ENCODE measurements around the gene PHACTR1. TPM values are rescaled to one million over a fixed set of nuclear protein-coding genes. Genes with fewer than 3 reads are reported as not detected.

Gene PHACTR1
- polyA plus RNA-seq, 3 donors: 6.1 to 26.9 (median 7.6) TPM

- Mint-ChIP-seq H3K27me3 (ENCODE audit: low read depth in 3 of 3) (no peaks in the 10 kb centered on the region), H3K36me3 (no peaks in the 10 kb centered on the region), H3K4me3 (no peak overlapping the region), H3K9me3 (peaks cover 0 to 4% (median 0%) of the 10 kb centered on the region in 7 donors), H3K27ac (no peak overlapping the region), H3K4me1 (peaks cover 9% of the 10 kb centered on the region)
- 94% methylated on average over 3 of the region's 7 CpGs for WGBS (ENCODE audit: insufficient coverage)
- Histone ChIP-seq H3K4me1 (ENCODE audit: control insufficient read depth in 1 of 2, insufficient read depth in 2 of 2, low read length in 2 of 2) (no peaks in the 10 kb centered on the region), H3K27me3 (ENCODE audit: control insufficient read depth in 2 of 2, insufficient read depth in 2 of 2, low read length in 2 of 2) (no peaks in the 10 kb centered on the region), H3K4me3 (replicated peaks in 1 of 3; ENCODE audit: low read depth in 2 of 3, low read length in 3 of 3) (no peak overlapping the region), H3K27ac (ENCODE audit: low read depth in 1 of 2, low read length in 2 of 2) (no peak overlapping the region), H4K20me1 (ENCODE audit: insufficient read depth, low read length) (no peaks in the 10 kb centered on the region), H3K4me2 (replicated peaks; ENCODE audit: extremely low read depth, low read length, poor library complexity, severe bottlenecking) (no peak overlapping the region), H2AFZ (ENCODE audit: insufficient read depth, low read depth, low read length, poor library complexity, severe bottlenecking) (no peak overlapping the region), H3K9me3 (replicated peaks in 1 of 2; ENCODE audit: control insufficient read depth in 1 of 2, insufficient read depth in 1 of 2, low read length in 2 of 2) (no peaks in the 10 kb centered on the region), H3K9ac (ENCODE audit: insufficient read depth, low read length, poor library complexity, severe bottlenecking) (no peak overlapping the region), H3K36me3 (replicated peaks in 1 of 2; ENCODE audit: control insufficient read depth in 1 of 2, insufficient read depth in 2 of 2, low read length in 2 of 2) (no peaks in the 10 kb centered on the region), H3K79me2 (ENCODE audit: insufficient read depth, low read length) (no peaks in the 10 kb centered on the region)
- intact Hi-C loops (cut with micrococcal nuclease): no loop called here
- TF ChIP-seq, protein P1, sequence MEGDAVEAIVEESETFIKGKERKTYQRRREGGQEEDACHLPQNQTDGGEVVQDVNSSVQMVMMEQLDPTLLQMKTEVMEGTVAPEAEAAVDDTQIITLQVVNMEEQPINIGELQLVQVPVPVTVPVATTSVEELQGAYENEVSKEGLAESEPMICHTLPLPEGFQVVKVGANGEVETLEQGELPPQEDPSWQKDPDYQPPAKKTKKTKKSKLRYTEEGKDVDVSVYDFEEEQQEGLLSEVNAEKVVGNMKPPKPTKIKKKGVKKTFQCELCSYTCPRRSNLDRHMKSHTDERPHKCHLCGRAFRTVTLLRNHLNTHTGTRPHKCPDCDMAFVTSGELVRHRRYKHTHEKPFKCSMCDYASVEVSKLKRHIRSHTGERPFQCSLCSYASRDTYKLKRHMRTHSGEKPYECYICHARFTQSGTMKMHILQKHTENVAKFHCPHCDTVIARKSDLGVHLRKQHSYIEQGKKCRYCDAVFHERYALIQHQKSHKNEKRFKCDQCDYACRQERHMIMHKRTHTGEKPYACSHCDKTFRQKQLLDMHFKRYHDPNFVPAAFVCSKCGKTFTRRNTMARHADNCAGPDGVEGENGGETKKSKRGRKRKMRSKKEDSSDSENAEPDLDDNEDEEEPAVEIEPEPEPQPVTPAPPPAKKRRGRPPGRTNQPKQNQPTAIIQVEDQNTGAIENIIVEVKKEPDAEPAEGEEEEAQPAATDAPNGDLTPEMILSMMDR (IDR thresholded peaks at IDR 0.05): no peak
- peak in 1 of 3 donors; percentile 3 for DNase-seq
Measured at GRCh38 chr6:13075141-13075845, 358.7 kb downstream of the PHACTR1 start.

- Mint-ChIP-seq H3K4me1 (peaks cover 9% of the 10 kb centered on the region), H3K36me3 (no peaks in the 10 kb centered on the region), H3K9me3 (peaks cover 0 to 4% (median 0%) of the 10 kb centered on the region in 7 donors), H3K27ac (no peak overlapping the region), H3K27me3 (ENCODE audit: low read depth in 3 of 3) (no peaks in the 10 kb centered on the region), H3K4me3 (no peak overlapping the region)
- Histone ChIP-seq H3K27ac (ENCODE audit: low read depth in 1 of 2, low read length in 2 of 2) (no peak overlapping the region), H3K4me3 (replicated peaks in 1 of 3; ENCODE audit: low read depth in 2 of 3, low read length in 3 of 3) (no peak overlapping the region), H2AFZ (ENCODE audit: insufficient read depth, low read depth, low read length, poor library complexity, severe bottlenecking) (no peak overlapping the region), H3K27me3 (ENCODE audit: control insufficient read depth in 2 of 2, insufficient read depth in 2 of 2, low read length in 2 of 2) (no peaks in the 10 kb centered on the region), H4K20me1 (ENCODE audit: insufficient read depth, low read length) (no peaks in the 10 kb centered on the region), H3K36me3 (replicated peaks in 1 of 2; ENCODE audit: control insufficient read depth in 1 of 2, insufficient read depth in 2 of 2, low read length in 2 of 2) (no peaks in the 10 kb centered on the region), H3K4me1 (ENCODE audit: control insufficient read depth in 1 of 2, insufficient read depth in 2 of 2, low read length in 2 of 2) (no peaks in the 10 kb centered on the region), H3K4me2 (replicated peaks; ENCODE audit: extremely low read depth, low read length, poor library complexity, severe bottlenecking) (no peak overlapping the region), H3K79me2 (ENCODE audit: insufficient read depth, low read length) (no peaks in the 10 kb centered on the region), H3K9ac (ENCODE audit: insufficient read depth, low read length, poor library complexity, severe bottlenecking) (no peak overlapping the region), H3K9me3 (replicated peaks in 1 of 2; ENCODE audit: control insufficient read depth in 1 of 2, insufficient read depth in 1 of 2, low read length in 2 of 2) (no peaks in the 10 kb centered on the region)
- TF ChIP-seq, protein P1 (IDR thresholded peaks at IDR 0.05): no peak
- DNase-seq: no peak
- intact Hi-C loops (cut with micrococcal nuclease): no loop called here
- 100% methylated on average over 2 of the region's 3 CpGs for WGBS (ENCODE audit: insufficient coverage)
Measured at GRCh38 chr6:13076575-13076974, 360.0 kb downstream of the PHACTR1 start.

All from CD14-positive monocyte (primary cell).